Measurements from ENCODE around the gene LEKR1. TPM values are rescaled to one million over a fixed set of nuclear protein-coding genes. Genes with fewer than 3 reads are reported as not detected.
"Not testable (repeated sequence)": the region's sequence is repeated elsewhere in the genome, so short reads cannot be mapped to it uniquely, and the experiment has no call there.

LEKR1 gene
- polyA plus RNA-seq, 1 donor from 2014 or later = 2.7 TPM

GRCh38 chr3:156795890-156796481 is 30.2 kb upstream of the LEKR1 start:
- no peaks in the 10 kb centered on the region for H3F3A ChIP-seq (ENCODE audit: insufficient read depth, low read length, poor library complexity, severe bottlenecking)
- no peak overlapping the region for H3K9ac ChIP-seq (ENCODE audit: low read length)
- H4K20me1 ChIP-seq (ENCODE audit: insufficient read depth) = no peaks in the 10 kb centered on the region
- no peak overlapping the region for H3K4me3 ChIP-seq (ENCODE audit: low read length)
- H3K79me2 ChIP-seq (replicated peaks; ENCODE audit: insufficient read depth, low read length) = no peaks in the 10 kb centered on the region
- no peaks in the 10 kb centered on the region for H3K9me2 ChIP-seq (ENCODE audit: insufficient read depth, low read length)
- H3K4me2 ChIP-seq (ENCODE audit: low read length) = no peak overlapping the region
- H3K9me3 ChIP-seq (ENCODE audit: low read length) = no peaks in the 10 kb centered on the region
- no peaks in the 10 kb centered on the region for H3K36me3 ChIP-seq (ENCODE audit: insufficient read depth, low read length)
- H3K27ac ChIP-seq (ENCODE audit: low read length) = no peak overlapping the region
- no peaks in the 10 kb centered on the region for H3K27me3 ChIP-seq (ENCODE audit: insufficient read depth, low read depth, low read length)
- no peak for TF ChIP-seq REST (IDR thresholded peaks at IDR 0.05; ENCODE audit: borderline replicate concordance)
- no peak for TF ChIP-seq POLR2AphosphoS5 (IDR thresholded peaks at IDR 0.05)
- no peak for TF ChIP-seq TAF1 (IDR thresholded peaks at IDR 0.05; ENCODE audit: low read depth)
- no peak for TF ChIP-seq SMC3 (conservative IDR thresholded peaks at IDR 0.05; ENCODE audit: poor library complexity)
- no peak for TF ChIP-seq EZH2 (IDR thresholded peaks at IDR 0.05; ENCODE audit: borderline replicate concordance, insufficient read depth, low read length, poor library complexity, severe bottlenecking)
- no peak for TF ChIP-seq RAD21 (conservative IDR thresholded peaks at IDR 0.05)
- TF ChIP-seq MXI1 (conservative IDR thresholded peaks at IDR 0.05; ENCODE audit: poor library complexity, severe bottlenecking) = no peak
- no peak for TF ChIP-seq CTCF (IDR thresholded peaks at IDR 0.05; ENCODE audit: poor library complexity, severe bottlenecking)
- no peak for TF ChIP-seq EP300 (conservative IDR thresholded peaks at IDR 0.05; ENCODE audit: poor library complexity, severe bottlenecking)
- H2AFZ ChIP-seq (ENCODE audit: low read depth, low read length) = no peak overlapping the region

- Histone ChIP-seq H4K20me1 (ENCODE audit: insufficient read depth) (no peaks in the 10 kb centered on the region), H3K36me3 (ENCODE audit: insufficient read depth, low read length) (no peaks in the 10 kb centered on the region), H3K27me3 (ENCODE audit: insufficient read depth, low read depth, low read length) (no peaks in the 10 kb centered on the region), H3K79me2 (replicated peaks; ENCODE audit: insufficient read depth, low read length) (no peaks in the 10 kb centered on the region), H3K9ac (ENCODE audit: low read length) (no peak overlapping the region), H3K27ac (ENCODE audit: low read length) (no peak overlapping the region), H3K4me3 (ENCODE audit: low read length) (no peak overlapping the region), H3K9me2 (ENCODE audit: insufficient read depth, low read length) (no peaks in the 10 kb centered on the region), H3K9me3 (ENCODE audit: low read length) (no peaks in the 10 kb centered on the region), H3K4me2 (ENCODE audit: low read length) (no peak overlapping the region), H2AFZ (ENCODE audit: low read depth, low read length) (no peak overlapping the region), H3F3A (ENCODE audit: insufficient read depth, low read length, poor library complexity, severe bottlenecking) (no peaks in the 10 kb centered on the region)
- no peak for TF ChIP-seq SMC3 (conservative IDR thresholded peaks at IDR 0.05; ENCODE audit: poor library complexity)
- TF ChIP-seq MXI1 (conservative IDR thresholded peaks at IDR 0.05; ENCODE audit: poor library complexity, severe bottlenecking) = no peak
- TF ChIP-seq POLR2AphosphoS5 (IDR thresholded peaks at IDR 0.05) = no peak
- no peak for TF ChIP-seq EZH2 (IDR thresholded peaks at IDR 0.05; ENCODE audit: borderline replicate concordance, insufficient read depth, low read length, poor library complexity, severe bottlenecking)
- TF ChIP-seq REST (IDR thresholded peaks at IDR 0.05; ENCODE audit: borderline replicate concordance) = no peak
- TF ChIP-seq EP300 (conservative IDR thresholded peaks at IDR 0.05; ENCODE audit: poor library complexity, severe bottlenecking) = no peak
- no peak for TF ChIP-seq RAD21 (conservative IDR thresholded peaks at IDR 0.05)
- TF ChIP-seq TAF1 (IDR thresholded peaks at IDR 0.05; ENCODE audit: low read depth) = no peak
- no peak for TF ChIP-seq CTCF (IDR thresholded peaks at IDR 0.05; ENCODE audit: poor library complexity, severe bottlenecking)
These were observed 28.8 kb upstream of the LEKR1 start for GRCh38 chr3:156797368-156797767.

GRCh38 chr3:156800287-156800686 is 25.9 kb upstream of the LEKR1 start:
- not testable (repeated sequence) for H3K9me3 ChIP-seq (ENCODE audit: low read length); H3K4me3 ChIP-seq (ENCODE audit: low read length); H3K27me3 ChIP-seq (ENCODE audit: insufficient read depth, low read depth, low read length); H2AFZ ChIP-seq (ENCODE audit: low read depth, low read length); H3K36me3 ChIP-seq (ENCODE audit: insufficient read depth, low read length); H3K4me2 ChIP-seq (ENCODE audit: low read length); H3K9ac ChIP-seq (ENCODE audit: low read length); H3F3A ChIP-seq (ENCODE audit: insufficient read depth, low read length, poor library complexity, severe bottlenecking); H3K79me2 ChIP-seq (replicated peaks; ENCODE audit: insufficient read depth, low read length); H4K20me1 ChIP-seq (ENCODE audit: insufficient read depth); H3K27ac ChIP-seq (ENCODE audit: low read length); H3K9me2 ChIP-seq (ENCODE audit: insufficient read depth, low read length)

All from neural cell (in vitro differentiated cells).